Breast epithelium (tissue), 3 donors: Measurements from ENCODE around the gene PLXND1.

Experiments
- POLR2A ChIP-seq: fragments of 450-650 bp; IDR thresholded peaks from one replicate; pipeline ENCODE4 v1.6.1; 2016; ENCODE audit warnings: antibody characterized with exemption, mild to moderate bottlenecking, moderate library complexity
- POLR2AphosphoS5 ChIP-seq, 3 donors: sonication (generic); formaldehyde crosslinking; IDR thresholded peaks; one replicate each; pipeline ENCODE4 v1.6.1; 2017; ENCODE audit warnings: antibody characterized with exemption in 3 of 3
- TF ChIP-seq, protein P1 (sequence below), 3 donors: fragments of 450-650 bp; IDR thresholded peaks; one replicate each; pipeline ENCODE4 v1.5.1; 2016 to 2017; ENCODE audit warnings: antibody characterized with exemption in 3 of 3, mild to moderate bottlenecking in 3 of 3, moderate library complexity in 3 of 3

DNA sequence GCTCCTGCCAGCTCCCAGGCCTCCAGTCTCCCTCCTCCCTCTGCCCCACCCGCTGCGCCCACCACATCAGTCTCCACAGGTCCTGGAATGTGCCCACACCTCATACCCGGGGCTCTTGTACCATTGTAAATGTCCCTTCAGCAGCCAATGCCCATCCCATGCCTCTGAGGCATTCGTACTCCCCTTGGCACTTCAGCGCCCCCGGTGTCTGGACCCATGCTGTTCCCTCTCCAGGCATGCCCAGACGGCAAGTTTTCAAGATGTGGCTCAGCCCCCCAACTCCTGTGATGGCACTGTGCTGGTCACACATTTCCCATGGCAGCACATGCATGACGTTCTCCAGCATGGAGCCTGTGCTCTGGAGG, 13.3 kb downstream of the PLXND1 start:
- TF ChIP-seq, protein P1, sequence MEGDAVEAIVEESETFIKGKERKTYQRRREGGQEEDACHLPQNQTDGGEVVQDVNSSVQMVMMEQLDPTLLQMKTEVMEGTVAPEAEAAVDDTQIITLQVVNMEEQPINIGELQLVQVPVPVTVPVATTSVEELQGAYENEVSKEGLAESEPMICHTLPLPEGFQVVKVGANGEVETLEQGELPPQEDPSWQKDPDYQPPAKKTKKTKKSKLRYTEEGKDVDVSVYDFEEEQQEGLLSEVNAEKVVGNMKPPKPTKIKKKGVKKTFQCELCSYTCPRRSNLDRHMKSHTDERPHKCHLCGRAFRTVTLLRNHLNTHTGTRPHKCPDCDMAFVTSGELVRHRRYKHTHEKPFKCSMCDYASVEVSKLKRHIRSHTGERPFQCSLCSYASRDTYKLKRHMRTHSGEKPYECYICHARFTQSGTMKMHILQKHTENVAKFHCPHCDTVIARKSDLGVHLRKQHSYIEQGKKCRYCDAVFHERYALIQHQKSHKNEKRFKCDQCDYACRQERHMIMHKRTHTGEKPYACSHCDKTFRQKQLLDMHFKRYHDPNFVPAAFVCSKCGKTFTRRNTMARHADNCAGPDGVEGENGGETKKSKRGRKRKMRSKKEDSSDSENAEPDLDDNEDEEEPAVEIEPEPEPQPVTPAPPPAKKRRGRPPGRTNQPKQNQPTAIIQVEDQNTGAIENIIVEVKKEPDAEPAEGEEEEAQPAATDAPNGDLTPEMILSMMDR (IDR thresholded peaks at IDR 0.05): no peak
- TF ChIP-seq POLR2AphosphoS5 (IDR thresholded peaks at IDR 0.05) (no peak), POLR2A (no peak)
